ENCODE measurements around the gene CDK11B.
A peak's percentile ranks its signal among the peaks of the same experiment; 100 is the strongest.

CDK11B gene

DNA sequence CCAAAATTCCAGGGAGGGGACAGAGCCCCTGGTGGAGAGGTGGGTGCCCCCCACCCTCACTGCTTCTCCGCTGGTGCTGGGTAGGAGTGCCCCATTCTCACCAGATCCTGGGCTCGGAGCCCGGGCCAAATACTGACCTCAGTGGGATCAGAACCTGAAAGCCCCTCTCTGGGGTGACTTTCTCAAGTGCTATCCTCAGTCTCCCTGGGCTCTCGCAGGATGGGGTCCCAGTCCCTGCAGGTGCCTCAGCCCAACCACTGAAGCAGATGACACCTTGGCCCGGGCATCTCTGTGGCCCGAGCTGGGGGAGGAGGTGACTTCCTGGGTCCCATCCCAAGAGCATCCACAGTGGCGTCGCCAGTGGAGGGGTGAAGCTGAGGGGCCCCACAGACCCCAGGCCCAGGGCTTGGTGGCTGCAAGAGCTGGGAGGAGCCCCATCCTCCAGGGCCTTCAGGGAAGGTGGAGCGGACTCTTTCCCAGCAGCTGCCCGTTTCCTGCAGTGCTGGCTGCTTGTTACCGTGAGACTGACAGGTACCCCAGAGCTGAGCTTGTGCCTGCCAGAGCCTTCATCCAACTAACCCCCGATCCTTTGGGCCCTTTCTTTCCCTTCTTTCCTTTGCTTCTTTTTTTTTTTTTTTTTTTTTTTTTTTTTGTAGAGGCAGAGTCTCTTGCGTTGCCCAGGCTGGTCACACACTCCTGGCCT, 55.0 kb downstream of the CDK11B start:
- H3K4me3 ChIP-seq (ENCODE audit: low read length): no peak overlapping the region
- TF ChIP-seq ZNF274 (IDR thresholded peaks at IDR 0.05; ENCODE audit: low read depth, low read length): no peak

DNA sequence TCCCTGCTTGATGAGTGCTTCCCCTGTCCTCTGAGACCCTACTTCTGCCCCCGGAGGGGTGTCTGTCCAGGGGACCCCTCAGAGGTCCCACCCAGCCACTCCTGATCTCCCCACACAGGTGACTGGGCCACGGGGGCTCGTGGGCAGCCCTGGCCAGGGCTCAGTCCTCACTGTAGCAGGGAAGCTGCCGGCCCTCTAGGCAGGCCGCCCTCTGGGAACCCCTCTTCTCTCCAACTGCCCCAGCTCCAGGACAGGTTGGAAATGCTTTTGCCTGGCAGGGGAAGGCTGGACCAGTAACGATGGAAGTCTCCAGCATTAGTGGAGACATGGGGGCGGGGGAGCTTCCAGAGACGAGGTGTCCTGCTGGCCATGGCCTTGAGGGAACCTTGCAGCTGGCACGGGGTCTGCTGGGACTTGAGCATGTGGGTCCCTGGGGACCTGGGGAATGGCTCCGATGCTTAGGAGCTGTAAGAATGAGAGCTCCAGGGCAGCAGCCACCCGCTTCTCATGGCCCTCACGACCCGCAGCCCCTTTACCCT, 55.8 kb downstream of the CDK11B start:
- H3K4me3 ChIP-seq (ENCODE audit: low read length): no peak overlapping the region
- TF ChIP-seq ZNF274 (IDR thresholded peaks at IDR 0.05; ENCODE audit: low read depth, low read length): no peak

DNA sequence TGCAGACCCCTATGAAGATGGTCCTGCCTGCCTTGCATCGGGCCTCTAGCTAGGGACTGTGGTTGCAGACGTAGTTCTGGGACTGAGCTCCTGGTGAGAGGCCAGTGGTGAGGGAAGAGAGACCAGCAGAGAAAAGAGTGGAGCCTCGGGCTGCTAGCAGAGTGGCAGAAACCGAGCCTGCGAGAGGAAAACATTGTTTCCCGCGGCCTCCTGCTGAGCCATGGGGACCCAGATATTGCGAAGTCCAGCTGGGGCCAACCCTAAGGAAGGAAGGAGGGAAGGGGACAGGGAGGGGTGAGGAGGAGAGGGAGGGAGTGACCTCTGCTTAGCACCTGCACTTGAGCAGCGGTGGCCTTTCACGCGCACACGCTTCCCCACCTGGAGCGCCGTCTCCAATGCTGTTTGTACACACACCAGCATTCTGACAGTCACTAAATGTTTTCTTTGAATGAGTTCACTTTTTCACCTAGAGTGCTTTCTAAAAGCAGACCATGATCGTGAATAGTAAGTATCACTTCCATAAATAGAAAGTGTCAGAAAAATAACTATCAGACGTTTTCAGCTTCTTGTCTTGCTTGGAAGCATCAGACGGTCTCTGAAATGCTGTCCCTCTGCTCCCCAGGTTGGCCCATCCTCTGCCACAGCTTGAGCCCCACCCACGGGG, 56.4 kb downstream of the CDK11B start:
- no peak for TF ChIP-seq ZNF274 (IDR thresholded peaks at IDR 0.05; ENCODE audit: low read depth, low read length)
- H3K4me3 ChIP-seq (ENCODE audit: low read length): no peak overlapping the region

DNA sequence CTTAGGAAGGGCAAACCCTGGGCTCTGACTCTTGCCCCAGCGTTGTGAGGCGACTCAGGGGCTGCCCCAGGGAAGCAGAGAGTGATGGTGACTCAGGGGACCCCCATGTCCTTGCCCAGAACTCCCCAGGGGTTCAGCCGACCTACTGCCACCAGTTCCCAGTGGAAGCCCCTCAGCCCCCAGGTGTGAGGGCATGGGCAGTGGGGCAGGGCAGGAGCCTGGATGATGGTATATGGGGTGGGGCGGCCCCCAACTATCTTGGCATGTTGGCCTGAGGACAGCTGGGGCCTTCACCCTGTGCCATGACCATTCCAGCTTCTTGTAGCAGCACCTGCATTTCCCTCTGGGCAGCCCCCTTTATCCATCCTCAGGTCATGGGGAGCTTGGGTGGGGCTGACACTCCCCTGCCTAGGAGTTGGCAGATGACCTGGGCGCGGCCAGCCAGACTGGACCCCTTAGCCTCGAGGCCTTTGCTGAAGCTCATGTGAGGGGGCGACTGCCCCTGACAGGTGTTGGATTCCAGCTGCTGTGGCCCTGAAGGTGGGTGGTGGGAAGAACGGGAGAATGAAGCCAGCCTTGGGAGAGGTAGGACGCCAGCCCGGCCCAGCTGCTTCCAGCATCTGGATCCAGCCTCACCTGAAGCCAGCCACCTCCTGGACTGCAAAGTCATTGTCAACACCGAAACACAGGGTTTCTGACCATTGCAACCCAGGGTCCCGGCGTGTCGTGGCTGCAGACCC, 57.1 kb downstream of the CDK11B start:
- no peak for TF ChIP-seq ZNF274 (IDR thresholded peaks at IDR 0.05; ENCODE audit: low read depth, low read length)

DNA sequence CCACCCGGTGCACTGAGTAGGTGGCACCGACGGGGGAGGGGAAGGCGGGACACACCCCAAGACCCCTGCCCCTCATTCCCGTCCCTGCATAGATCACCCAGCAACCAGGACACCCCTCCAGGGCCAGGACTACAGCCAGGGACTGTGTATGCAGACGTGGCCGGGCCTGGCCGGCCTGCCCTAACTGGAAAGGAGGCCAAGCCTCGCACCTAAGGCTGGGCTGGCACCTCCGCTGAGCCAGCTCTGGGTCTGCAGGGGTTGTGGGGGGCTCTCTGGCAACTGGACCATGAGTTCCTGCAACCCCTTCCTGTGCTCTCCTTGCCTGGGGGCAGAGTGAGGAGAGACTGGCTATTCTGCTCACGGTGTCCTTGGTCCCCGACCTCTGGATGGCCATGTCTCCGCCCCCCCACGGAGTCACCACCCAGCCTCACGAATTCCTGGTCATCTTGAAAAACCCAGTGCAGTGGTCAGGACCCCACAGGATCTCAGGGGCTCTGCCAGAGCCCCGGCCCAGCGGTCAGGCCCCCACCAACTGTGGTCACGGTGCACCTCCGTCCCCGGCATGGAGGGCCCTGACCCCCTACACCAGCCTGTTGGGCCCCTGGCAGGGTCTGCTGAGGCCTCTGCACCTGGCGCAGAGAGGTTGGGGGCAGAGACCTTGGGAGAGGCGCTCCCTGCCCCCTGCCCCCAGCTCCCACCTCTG, 57.8 kb downstream of the CDK11B start:
- no peak for TF ChIP-seq ZNF274 (IDR thresholded peaks at IDR 0.05; ENCODE audit: low read depth, low read length)
- no peak overlapping the region for H3K4me3 ChIP-seq (ENCODE audit: low read length)

More for the DNA sequence above, 57.1 kb downstream of the CDK11B start:
- no peak overlapping the region for H3K4me3 ChIP-seq (ENCODE audit: low read length)

DNA sequence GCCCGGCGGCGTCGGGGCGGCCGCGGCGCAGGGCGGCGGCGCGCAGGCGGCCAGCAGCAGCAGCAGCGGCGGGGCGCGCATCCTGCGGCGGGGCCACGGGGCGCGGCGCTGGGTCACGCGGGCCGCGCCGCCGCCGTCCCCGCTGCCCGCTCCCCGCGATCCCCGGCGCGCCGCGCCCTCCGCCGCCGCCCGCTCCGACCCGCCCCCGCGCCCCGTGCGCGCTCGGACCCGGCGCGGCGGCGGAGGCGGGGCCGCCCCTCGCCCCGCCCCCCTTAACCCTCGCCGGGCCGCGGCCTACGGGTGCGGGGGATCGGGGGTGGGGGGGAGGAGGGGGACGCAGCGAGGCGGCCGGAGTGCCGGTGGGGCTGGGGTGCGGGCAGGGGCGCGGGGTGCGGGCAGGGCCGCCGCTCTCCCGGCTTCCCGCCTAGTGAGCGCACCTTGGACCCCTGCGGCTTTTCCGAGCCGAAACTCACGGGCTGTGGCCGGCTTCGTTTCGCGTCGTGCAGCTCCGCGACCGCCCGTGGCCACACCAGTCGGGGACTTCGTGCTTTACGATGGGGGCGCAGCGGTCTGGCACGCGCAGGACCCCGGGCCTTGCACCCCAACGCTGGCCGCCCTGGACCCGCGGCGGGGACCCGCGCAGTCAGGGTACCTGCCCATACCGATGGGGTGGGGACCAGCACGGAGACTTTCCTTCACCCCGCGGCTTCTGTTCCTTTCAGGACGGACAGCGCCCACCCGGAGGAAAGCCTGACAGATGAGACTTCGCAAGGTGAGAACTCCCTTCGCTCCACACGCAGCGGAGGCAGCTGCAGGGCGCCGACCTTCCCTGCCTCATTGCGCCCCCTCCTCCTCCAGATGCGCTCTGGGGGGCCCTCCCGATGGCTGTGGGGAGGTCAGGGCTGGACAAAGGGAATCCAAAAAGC, 58.6 kb downstream of the CDK11B start, which contains the start of gene FNDC10:
Gene FNDC10 (minus strand): TSS at position 201 of the 926 bp plus-strand sequence. CDS start 120 bp downstream, at position 81.
- peak within 1 kb of the TSS; percentile 15; the same call in 1 of the 2 replicates for H3K4me3 ChIP-seq (ENCODE audit: low read length)
- TF ChIP-seq ZNF274 (IDR thresholded peaks at IDR 0.05; ENCODE audit: low read depth, low read length): no peak

DNA sequence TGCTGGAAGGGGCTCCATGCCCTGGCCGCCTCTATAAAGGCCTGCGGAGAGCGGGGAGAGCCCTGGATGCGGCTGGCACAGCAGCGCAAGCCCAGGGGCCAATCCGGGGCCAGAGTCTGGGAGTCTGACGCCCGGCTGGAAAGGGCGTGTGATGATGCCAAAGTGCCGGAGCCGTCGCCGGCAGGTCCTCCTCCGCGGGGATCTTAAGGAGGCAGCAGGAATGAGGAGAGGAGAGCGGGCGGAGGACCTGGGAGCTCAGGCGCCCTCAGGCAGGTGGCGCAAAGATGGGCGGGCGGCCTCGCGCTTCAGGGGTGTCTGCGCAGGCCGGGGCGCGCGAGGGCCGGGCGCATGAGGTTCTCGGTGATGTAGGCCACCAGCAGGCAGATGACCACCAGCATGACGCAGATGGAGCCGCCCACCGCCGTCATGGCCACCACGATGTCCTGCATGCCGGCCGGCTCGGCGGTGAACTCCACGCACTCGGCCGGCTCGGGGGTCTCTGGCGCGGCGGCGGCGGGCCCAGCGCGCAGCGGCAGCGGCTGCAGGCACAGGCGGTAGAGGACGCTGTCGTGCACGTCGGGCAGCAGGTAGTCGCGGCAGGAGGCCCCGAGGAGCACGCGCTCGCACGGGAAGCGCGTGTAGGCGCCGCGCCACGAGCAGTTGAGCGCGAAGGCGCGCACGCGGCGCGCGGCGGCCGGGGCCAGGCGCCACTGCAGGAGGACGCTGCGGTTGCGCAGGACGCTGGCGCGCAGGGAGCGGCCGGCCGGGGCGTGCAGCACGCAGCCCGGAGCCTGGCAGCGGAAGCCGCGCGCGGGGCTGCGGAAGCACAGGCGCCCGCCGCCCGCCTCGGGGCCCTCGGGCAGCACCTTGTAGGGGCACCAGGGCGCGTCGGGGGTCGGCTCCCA, 59.5 kb downstream of the CDK11B start:
- peak overlapping the region; percentile 15; the same call in 1 of the 2 replicates for H3K4me3 ChIP-seq (ENCODE audit: low read length)
- no peak for TF ChIP-seq ZNF274 (IDR thresholded peaks at IDR 0.05; ENCODE audit: low read depth, low read length)

DNA sequence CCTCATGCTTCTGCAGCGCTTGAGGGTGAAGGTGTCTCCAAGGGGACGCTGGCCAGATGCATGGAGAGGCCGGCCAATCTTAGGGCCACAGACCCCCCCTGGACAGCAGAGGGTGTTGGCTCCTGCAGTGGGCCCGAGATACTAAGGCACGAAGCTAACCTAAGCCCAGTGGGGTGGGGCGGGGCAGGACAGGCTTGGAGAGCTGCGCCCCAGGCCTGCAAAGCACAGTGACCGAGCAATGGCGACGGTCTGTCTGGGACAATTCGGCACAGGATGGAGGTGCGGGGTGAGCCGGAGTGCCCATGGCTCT, 60.1 kb downstream of the CDK11B start:
- TF ChIP-seq ZNF274 (IDR thresholded peaks at IDR 0.05; ENCODE audit: low read depth, low read length): no peak
- H3K4me3 ChIP-seq (ENCODE audit: low read length): no peak overlapping the region

DNA sequence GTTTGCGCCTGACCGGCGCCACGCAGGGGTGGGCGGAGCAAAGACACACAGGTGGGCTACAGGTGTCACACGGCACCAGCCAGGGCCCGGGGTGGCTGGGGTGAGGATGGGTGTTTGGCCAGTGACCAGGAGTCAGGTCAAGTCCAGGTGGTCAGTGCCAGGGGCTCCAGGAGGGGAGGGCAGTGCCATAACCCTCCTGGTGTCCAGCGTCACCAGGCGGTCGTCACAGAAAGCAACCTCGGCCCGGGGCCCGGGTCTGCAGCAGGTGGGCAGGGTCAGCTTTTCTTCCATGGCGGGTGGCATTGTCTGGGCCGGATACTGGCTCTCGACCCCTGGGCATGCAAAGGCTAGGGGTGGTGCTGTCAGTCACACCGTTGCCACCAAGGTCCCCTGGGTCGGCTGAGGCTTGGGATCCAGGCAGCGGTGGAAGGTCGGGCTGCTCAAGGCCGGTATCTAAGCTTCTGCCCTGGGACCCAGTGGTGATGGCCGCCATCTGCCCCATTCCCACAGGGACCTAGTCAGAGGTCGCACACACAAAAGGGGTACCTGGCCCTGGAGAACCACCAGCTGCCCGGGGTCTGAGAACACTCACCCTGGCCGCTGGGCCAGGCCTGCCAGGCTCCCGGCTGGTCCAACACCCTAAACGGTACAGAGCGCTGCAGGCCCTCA, 60.6 kb downstream of the CDK11B start:
- TF ChIP-seq ZNF274 (IDR thresholded peaks at IDR 0.05; ENCODE audit: low read depth, low read length): no peak
- no peak overlapping the region for H3K4me3 ChIP-seq (ENCODE audit: low read length)

DNA sequence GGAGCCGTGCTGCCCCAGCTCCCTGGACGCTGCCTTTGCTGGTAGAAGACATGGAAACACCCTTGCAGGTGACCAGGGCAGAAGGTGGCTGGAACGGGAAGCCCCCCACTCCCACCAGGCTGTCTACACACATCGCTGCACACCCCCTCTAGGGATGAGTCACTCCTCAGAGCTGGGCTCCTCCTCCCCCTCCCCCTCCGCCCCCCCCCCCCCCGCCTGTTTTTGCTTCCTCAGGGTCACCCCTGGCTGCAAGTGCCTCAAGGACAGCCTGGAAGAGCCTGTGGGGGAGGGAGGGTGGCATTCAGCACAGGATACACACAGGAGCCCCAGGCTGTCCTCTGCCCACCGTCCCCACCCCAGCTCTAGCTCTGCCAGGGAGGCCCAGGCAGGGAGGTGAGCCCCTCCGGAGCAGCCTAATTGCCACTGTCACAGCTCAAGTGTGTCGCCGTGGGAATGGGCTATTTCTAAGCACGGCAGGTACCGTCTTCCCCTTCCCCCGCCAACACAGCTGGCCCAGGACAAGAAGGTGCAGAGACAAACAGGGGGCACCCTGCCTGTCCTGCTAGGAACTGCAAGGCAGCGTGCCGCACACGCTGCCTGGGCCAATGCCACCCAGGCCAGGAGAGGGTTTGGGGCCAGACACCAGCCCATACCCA, 61.4 kb downstream of the CDK11B start:
- no peak overlapping the region for H3K4me3 ChIP-seq (ENCODE audit: low read length)
- no peak for TF ChIP-seq ZNF274 (IDR thresholded peaks at IDR 0.05; ENCODE audit: low read depth, low read length)
